Measurements from ENCODE around the gene MAN1A1. TPM values are rescaled to one million over a fixed set of nuclear protein-coding genes. Genes with fewer than 3 reads are reported as not detected.

Gene MAN1A1
- total RNA-seq, 2 donors from 2014 or later, result 85.4 to 109 TPM

- ATAC-seq (no peak), DNase-seq (no peak)
- TF ChIP-seq POLR2A (IDR thresholded peaks at IDR 0.05), result no peak
- TF ChIP-seq, protein P1, sequence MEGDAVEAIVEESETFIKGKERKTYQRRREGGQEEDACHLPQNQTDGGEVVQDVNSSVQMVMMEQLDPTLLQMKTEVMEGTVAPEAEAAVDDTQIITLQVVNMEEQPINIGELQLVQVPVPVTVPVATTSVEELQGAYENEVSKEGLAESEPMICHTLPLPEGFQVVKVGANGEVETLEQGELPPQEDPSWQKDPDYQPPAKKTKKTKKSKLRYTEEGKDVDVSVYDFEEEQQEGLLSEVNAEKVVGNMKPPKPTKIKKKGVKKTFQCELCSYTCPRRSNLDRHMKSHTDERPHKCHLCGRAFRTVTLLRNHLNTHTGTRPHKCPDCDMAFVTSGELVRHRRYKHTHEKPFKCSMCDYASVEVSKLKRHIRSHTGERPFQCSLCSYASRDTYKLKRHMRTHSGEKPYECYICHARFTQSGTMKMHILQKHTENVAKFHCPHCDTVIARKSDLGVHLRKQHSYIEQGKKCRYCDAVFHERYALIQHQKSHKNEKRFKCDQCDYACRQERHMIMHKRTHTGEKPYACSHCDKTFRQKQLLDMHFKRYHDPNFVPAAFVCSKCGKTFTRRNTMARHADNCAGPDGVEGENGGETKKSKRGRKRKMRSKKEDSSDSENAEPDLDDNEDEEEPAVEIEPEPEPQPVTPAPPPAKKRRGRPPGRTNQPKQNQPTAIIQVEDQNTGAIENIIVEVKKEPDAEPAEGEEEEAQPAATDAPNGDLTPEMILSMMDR (IDR thresholded peaks at IDR 0.05), result no peak
- Histone ChIP-seq H3K9me3 (no peaks in the 10 kb centered on the region), H3K4me1 (peaks cover 64% of the 10 kb centered on the region), H3K4me3 (no peak overlapping the region), H3K27me3 (no peaks in the 10 kb centered on the region), H3K36me3 (replicated peaks in 1 of 2; ENCODE audit: insufficient read depth in 1 of 2, low read depth in 2 of 2) (no peaks in the 10 kb centered on the region), H3K27ac (no peak overlapping the region)
- 66 to 82% methylated on average over 3 of the region's 3 CpGs for WGBS, 2 donors
- intact Hi-C loops (cut with DNase I), result no loop called here
These were observed 7.1 kb downstream of the MAN1A1 start for GRCh38 chr6:119342430-119342829.

DNA sequence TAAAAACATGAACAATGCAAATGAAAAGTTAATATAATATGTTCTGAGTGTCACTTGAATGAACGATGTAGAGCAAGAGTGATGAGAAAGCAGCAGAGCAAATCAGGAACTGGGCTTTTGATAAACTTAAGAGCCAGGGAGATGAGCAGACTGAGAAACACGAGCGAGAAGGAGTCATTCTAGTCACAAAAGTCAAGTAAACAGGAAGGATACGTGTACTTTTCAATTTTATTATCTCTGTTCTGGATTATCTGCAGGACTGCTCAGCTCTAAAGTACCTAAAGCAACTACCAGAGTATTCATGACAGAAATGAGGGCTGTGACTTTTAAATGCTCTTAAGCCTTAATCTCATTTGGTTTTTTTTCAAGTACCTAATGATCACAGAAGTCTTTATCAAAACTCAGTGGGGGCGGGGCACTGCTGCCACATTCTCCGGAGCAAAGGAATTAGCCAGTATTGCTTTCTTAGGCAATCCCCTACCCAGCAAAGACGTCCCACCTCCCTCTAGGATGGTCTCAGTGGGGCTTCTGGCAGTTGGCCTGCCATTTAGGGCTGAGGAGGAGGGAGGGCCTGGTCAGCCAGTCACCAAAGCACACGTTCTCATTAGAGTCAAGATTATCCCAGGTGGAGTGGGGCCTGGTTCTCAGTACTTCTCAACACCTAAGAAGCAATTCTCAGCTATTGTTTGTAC, 8.6 kb downstream of the MAN1A1 start:
- no peaks in the 10 kb centered on the region for H3K9me3 ChIP-seq
- peaks cover 70% of the 10 kb centered on the region for H3K4me1 ChIP-seq
- H3K36me3 ChIP-seq (replicated peaks in 1 of 2; ENCODE audit: insufficient read depth in 1 of 2, low read depth in 2 of 2), result no peaks in the 10 kb centered on the region
- H3K27ac ChIP-seq, result peak overlapping the region in 2 of 4 donors; percentile 14 to 50
- no peak for TF ChIP-seq POLR2A (IDR thresholded peaks at IDR 0.05)
- TF ChIP-seq, protein P1 (IDR thresholded peaks at IDR 0.05), result no peak
- DNase-seq, result peak; percentile 22 to 66 (median 26)
- intact Hi-C loops (cut with DNase I), result no loop called here
- H3K4me3 ChIP-seq, result no peak overlapping the region
- 35 to 37% methylated on average over 7 to 8 of the region's 8 CpGs for WGBS, 2 donors
- H3K27me3 ChIP-seq, result no peaks in the 10 kb centered on the region
- ATAC-seq, result peak; percentile 10

DNA sequence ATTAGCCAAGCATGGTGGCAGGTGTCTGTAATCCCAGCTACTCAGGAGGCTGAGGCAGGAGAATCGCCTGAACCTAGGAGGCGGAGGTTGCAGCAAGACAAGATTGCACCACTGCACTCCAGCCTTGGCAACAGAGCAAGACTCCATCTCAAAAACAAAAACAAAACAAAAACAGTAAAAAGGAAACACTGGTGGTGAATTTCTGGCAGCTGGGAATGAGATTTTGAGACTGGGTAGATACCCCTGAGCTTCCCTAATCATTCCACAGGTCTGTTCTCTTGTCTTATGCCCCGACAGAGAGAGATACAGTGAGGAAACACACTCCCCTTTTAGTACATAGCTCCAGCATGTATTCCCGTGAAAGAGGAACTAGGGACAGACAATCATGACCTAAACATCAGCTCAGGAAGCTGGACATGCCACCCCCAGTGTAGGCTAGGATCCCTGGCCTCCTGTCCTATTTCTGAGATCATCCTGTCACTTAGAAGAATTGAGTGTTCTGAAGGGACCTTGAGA, 9.6 kb downstream of the MAN1A1 start:
- H3K36me3 ChIP-seq (replicated peaks in 1 of 2; ENCODE audit: insufficient read depth in 1 of 2, low read depth in 2 of 2), result no peaks in the 10 kb centered on the region
- peaks cover 70% of the 10 kb centered on the region for H3K4me1 ChIP-seq
- ATAC-seq (no peak), DNase-seq (peak in 1 of 4 donors; percentile 19)
- no peaks in the 10 kb centered on the region for H3K9me3 ChIP-seq
- intact Hi-C loops (cut with DNase I), result no loop called here
- no peaks in the 10 kb centered on the region for H3K27me3 ChIP-seq
- TF ChIP-seq, protein P1 (IDR thresholded peaks at IDR 0.05), result no peak
- 55 to 88% methylated on average over 4 of the region's 4 CpGs for WGBS, 2 donors
- no peak overlapping the region for H3K4me3 ChIP-seq
- H3K27ac ChIP-seq, result peak overlapping the region in 2 of 4 donors; percentile 7 to 50

DNA sequence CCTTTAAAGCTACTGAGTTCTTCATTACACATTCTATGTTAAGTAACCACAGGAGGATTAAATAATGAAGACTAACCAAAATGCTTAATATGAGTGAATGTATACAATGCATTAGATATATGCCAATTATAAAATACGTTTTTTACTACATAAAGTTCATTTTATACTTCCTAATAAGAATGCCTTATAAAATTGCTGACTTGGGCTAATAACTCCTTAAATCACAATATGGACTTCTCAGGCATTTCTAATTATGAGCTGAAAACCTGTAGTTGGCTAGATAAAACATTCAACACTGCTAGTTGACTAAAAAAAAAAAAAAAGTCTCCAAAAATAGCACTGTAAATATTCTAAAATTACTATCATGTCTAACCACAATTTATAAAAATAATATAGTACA, 11.8 kb downstream of the MAN1A1 start:
- Histone ChIP-seq H3K27ac (no peak overlapping the region), H3K36me3 (replicated peaks in 1 of 2; ENCODE audit: insufficient read depth in 1 of 2, low read depth in 2 of 2) (no peaks in the 10 kb centered on the region), H3K9me3 (no peaks in the 10 kb centered on the region), H3K4me3 (no peak overlapping the region), H3K27me3 (no peaks in the 10 kb centered on the region), H3K4me1 (peaks cover 64% of the 10 kb centered on the region)
- intact Hi-C loops (cut with DNase I), result no loop called here
- TF ChIP-seq, protein P1 (IDR thresholded peaks at IDR 0.05), result no peak
- no peak for TF ChIP-seq POLR2A (IDR thresholded peaks at IDR 0.05)
- no peak for ATAC-seq
- DNase-seq, result no peak
- WGBS, 2 donors, result 59 to 71% methylated on average over 1 of the region's 1 CpG

DNA sequence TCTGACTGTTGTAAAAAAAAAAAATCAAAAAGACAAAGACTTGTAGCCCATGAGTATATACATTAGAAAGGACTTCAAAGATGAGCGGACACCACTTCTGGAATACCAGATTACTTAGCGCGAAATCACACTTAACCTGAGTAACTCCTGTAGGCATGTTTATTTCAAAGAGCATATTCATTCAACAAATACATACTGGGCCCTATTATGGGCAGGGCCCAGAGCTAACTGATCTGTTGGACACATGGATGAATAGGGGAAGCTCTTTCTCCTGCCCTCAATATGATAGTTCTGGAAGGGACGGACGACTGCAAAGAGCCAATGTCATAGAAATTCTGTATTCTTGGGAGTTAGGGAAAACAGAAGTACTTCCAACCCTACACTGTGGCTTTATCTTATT, 12.3 kb downstream of the MAN1A1 start:
- intact Hi-C loops (cut with DNase I), result no loop called here
- no peak for TF ChIP-seq POLR2A (IDR thresholded peaks at IDR 0.05)
- TF ChIP-seq, protein P1 (IDR thresholded peaks at IDR 0.05), result no peak
- Histone ChIP-seq H3K4me3 (no peak overlapping the region), H3K4me1 (peaks cover 59% of the 10 kb centered on the region), H3K36me3 (replicated peaks in 1 of 2; ENCODE audit: insufficient read depth in 1 of 2, low read depth in 2 of 2) (no peaks in the 10 kb centered on the region), H3K27me3 (no peaks in the 10 kb centered on the region), H3K9me3 (no peaks in the 10 kb centered on the region), H3K27ac (no peak overlapping the region)
- no peak for ATAC-seq
- no peak for DNase-seq
- WGBS, 2 donors, result 91 to 99% methylated on average over 5 of the region's 5 CpGs

All from body of pancreas (tissue), 4 donors.